ENCODE results near the gene HAPLN2. TPM values are rescaled to one million over a fixed set of nuclear protein-coding genes. Genes with fewer than 3 reads are reported as not detected.

HAPLN2 gene
- total RNA-seq, 1 donor from 2014 or later: 1.4 TPM

DNA sequence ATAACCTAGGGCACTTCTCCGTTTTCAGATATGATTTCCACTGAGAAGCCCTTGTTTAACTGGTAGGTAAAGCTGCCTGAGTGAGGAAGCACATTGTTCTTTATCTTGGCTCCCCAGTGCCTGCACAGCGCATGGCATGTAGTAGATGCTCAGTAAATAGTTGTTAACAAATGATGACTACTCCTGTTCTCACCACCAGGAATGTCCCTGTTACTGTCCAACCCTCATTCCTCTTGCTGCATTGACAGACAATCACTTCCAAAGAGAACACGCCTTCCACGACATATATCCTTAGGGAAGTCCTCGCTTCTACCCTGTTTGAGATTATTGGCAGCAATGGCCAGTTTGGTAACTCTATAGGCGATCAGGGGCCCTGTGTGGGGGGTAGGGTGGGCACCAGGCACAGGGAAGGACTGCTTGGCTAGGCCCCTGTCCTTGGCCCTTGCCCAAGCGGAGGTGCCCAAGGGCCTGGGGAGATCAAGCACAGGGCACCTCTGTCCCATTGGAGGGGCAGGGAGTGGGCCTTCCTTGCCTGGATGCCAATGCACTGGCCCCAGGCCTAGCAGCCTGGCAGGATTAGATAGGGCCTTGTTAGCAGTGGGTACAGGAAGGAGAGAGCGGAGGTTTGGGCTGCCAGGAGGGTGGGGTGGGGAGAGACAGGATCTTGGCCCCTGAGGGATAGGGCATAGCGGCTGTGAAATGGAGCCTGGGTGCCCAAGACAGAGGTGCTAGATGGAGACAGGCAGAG, 47.8 kb downstream of the HAPLN2 start:
- ATAC-seq (peak; percentile 0), DNase-seq (ENCODE audit: missing footprints) (peak; percentile 1)
- intact Hi-C loops (cut with DNase I): loop anchor here (10.0 kb wide), 1 partner anchor 542 kb away; no protein-coding TSS in a partner anchor

DNA sequence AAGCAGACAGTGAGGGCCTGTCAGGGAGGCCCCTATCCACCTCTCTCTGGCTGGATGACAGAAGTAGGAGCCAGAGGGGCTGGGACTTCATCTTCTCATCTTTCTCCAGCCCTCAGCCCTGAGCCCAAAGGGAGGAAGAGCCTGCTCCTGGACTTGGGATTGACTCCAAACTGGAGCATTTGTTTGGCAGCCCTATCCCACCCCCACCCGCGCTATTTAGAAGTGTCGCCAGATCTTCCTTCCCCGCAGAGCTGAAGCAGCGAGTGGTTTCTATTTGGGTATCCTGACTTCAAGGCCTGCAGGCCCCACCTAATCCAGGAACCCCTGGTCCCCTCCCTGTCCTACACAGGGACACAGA, 48.4 kb downstream of the HAPLN2 start:
- ATAC-seq: peak; percentile 59
- DNase-seq (ENCODE audit: missing footprints): peak; percentile 67
- intact Hi-C loops (cut with DNase I): loop anchor here (10.0 kb wide), 1 partner anchor 543 kb away; no protein-coding TSS in a partner anchor

DNA sequence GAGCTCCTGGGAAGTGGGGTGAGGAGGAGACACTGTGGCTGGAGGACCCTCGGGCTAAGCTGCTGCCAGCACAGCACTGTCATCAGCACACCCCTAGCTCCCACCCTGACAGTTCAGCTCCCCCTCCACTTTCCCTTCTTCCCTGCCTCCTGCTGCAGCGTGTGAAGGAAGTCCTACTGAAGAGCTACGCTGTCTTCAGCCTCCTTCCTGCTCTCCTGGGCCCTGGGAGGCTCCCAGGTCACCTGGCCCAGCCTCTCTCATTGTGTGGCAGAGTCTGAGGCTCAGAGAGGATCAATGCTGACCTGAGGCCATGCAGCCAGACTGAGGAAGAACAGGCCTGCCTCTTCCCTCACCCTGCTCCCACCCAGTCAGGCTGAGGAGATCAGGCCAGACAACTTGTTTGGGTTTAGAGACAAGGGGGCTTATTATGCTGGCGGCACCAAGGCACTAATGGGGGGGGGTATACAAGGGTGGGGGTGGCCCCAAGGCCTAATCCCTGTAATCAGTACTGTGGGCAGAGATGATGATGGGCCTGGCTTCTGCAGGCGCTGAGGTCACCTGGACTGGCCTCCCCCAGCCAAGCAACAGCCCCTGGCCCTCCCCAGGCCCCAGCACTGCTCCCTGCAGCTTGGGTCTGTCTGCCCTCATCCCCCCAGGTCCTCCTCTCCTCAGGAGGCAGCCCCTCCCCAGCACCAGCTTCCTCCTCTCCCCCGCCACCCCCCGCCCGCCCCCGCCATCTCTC, 48.9 kb downstream of the HAPLN2 start:
- intact Hi-C loops (cut with DNase I): loop anchor here (10.0 kb wide), 1 partner anchor 543 kb away; no protein-coding TSS in a partner anchor
- ATAC-seq (no peak), DNase-seq (ENCODE audit: missing footprints) (peak; percentile 23)

DNA sequence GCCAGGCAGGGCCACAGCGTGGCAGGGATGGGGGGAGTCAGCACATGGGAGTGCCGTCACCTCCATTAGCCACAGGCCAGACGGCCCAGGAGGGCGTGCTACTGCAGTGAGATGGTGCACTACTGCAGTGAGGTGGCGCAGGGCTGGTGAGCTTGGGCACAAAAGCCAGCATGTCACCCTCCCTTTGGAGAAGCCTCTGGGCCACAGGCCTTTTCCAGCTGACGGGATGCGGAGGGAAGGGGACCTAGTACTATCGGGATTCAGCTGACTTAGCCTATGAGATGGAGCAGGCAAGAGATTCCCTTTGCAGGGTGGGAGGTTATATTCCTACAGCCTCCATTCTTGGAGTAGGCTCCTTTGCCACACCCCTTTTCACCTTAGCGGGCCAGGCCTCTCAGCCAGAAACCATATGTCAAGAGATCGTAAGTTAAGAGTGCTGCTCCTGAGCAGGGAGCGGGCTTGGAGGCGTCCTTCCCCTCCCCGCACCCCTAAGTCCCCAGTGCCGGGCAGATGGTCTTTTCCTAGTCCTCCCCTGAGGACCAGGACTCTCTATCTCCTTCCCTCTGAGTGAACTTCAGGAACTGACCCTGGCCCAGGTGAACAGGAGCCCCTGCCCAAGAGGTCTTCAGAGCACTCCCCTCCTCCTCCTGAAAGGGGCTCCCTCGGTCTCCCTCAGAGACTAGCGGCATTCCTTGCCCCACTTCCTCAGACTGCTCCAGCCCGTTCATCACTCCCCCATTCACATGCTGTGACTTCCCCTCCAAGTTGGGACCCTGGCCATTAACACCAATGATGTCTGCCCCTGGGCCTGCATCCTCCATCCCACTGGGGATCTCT, 49.8 kb downstream of the HAPLN2 start:
- intact Hi-C loops (cut with DNase I): loop anchor here (10.0 kb wide), 1 partner anchor 544 kb away; no protein-coding TSS in a partner anchor
- DNase-seq (ENCODE audit: missing footprints) (peak; percentile 37), ATAC-seq (no peak)

DNA sequence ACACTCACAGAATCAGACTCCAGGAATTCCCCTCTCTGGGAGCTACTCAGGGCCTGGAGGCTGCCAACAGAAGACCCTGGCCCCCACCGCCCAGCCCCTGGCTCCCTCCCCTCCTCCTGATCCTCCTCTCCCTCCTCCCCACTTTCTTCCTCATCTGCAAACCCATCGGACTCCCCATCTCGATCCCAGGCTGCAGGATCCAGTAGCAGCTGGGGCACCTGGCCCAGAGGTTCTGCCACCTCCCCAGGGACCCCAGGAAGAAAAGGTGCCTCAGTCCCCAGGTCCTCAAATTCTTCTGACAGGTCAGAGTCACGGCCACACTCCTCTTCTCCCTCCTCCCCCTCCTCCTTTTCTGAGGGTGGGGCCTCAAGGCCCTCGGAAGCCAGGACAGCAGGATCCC, 50.6 kb downstream of the HAPLN2 start:
- intact Hi-C loops (cut with DNase I): loop anchor here (10.0 kb wide), 1 partner anchor 545 kb away; no protein-coding TSS in a partner anchor
- ATAC-seq (no peak), DNase-seq (ENCODE audit: missing footprints) (no peak)

DNA sequence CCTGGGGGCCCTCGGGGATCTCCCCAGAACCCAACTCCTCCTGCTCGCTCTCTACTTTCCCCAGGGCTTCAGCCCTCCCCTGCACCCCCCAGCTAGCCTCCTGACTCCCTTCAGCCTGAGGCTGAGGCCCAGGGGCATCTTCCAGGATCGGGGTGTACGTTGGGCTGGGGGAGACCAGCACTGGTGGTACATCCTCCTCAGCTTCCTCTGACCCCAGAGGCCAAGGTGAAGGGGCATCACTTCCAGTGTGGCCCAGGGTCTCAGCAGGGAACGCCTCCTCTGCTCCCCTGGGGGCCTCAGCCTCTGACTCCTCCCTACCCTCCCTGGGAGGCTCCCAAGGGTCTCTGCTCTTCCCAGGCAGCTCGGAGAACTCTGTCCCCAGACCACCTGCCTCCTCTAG, 51.1 kb downstream of the HAPLN2 start:
- ATAC-seq (no peak), DNase-seq (ENCODE audit: missing footprints) (peak; percentile 2)
- intact Hi-C loops (cut with DNase I): no loop called here

DNA sequence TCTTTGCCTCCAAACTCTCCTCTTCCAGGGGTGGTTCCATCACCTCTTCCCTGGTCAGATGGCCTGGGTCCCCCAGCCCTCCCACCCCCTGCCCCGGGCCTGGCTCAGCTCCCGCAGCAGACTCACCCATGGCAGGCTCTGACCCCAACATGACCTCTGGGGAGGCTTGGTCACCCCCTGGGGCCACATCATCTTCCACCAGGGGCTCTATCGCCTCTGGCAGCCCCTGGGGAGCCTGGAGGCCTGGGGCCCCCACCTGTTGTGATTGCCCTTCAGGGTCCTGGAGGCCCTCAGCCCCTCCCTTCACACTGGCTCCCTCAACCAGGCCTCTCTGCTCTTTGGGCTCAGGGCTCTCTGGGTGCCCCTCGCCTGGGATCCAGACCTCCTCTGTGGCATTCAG, 51.6 kb downstream of the HAPLN2 start:
- DNase-seq (ENCODE audit: missing footprints) (peak; percentile 49), ATAC-seq (no peak)
- intact Hi-C loops (cut with DNase I): no loop called here

DNA sequence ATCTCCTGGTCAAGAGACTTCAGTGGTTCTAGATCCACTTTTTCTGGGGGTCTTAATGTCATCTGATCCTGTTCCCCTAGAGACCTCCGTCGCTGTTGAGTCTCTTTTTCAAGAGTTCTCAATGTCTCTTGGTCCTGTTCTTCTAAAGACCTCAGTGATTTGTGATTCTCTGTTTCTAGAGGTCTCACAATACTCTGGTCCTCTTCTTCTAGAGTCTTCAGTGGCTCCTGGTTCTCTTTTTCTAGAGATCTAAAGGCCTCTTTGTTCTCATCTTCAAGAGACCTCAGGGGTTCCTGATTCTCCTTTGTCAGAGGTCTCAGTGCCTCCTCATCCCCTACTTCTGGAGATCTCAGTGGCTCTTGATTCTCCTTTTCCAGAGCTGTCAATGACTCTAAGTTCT, 52.6 kb downstream of the HAPLN2 start:
- ATAC-seq: no peak
- no peak for DNase-seq (ENCODE audit: missing footprints)
- intact Hi-C loops (cut with DNase I): no loop called here

DNA sequence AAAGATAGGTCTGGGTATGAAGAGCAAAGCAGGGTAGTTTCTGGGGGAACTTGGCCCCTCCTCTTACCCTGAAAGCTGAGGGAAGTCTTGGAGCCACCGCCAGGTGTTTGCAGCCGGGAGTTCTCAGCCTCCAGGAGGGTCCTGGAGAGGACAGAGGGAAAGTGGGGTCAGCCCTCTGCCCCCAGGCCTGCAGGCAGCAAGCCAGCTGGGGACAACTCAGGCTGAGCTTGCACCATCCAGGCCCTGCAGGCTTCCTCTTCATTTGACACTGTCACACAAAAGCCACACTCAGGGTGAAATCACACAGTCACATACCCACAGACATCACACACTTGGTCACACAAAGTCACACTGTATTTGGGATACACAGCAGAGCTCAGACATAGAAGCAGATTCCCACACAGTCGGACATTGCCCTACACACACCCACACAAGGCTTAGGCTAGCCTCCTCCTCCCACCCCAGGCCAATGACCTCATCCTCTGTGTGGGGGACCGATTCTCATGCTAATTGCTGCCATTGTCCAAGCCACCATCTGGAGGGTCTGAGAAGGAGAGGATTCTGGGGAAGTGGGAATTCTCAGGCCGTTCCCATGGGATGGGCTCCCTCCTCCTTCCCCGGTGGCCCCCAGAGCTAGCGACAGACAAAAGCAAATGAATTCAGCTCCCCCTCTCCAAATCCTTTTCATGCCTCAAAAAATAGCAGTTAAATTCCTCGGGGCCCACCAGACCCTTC, 54.3 kb downstream of the HAPLN2 start:
- DNase-seq (ENCODE audit: missing footprints) (peak; percentile 58), ATAC-seq (no peak)
- intact Hi-C loops (cut with DNase I): no loop called here

Other genes with a start within 250 kb of the HAPLN2 start
- gene MEF2D, start 118.6 kb upstream of the HAPLN2 start, total RNA-seq: 99.7 TPM
- 1.2 TPM for gene IQGAP3, start 46.9 kb upstream of the HAPLN2 start, total RNA-seq
- not detected for gene TTC24, start 39.7 kb upstream of the HAPLN2 start, total RNA-seq
- gene NAXE, start 27.6 kb upstream of the HAPLN2 start, total RNA-seq: 116 TPM
- 14.6 TPM for gene GPATCH4, start 17.9 kb upstream of the HAPLN2 start, total RNA-seq
- gene BCAN, start 22.7 kb downstream of the HAPLN2 start, total RNA-seq: 0.35 TPM
- gene NES, start 58.0 kb downstream of the HAPLN2 start, total RNA-seq: 131 TPM
- not detected for gene CRABP2, start 86.2 kb downstream of the HAPLN2 start, total RNA-seq
- 16.6 TPM for gene METTL25B, start 109.1 kb downstream of the HAPLN2 start, total RNA-seq
- gene ISG20L2, start 109.4 kb downstream of the HAPLN2 start, total RNA-seq: 13.1 TPM
- 103 TPM for gene MRPL24, start 121.7 kb downstream of the HAPLN2 start, total RNA-seq
- gene HDGF, start 132.3 kb downstream of the HAPLN2 start, total RNA-seq: 183 TPM
- 42.9 TPM for gene PRCC, start 148.1 kb downstream of the HAPLN2 start, total RNA-seq
- 2.2 TPM for gene SH2D2A, start 197.4 kb downstream of the HAPLN2 start, total RNA-seq
- 0.46 TPM for gene INSRR, start 239.7 kb downstream of the HAPLN2 start, total RNA-seq
- gene NTRK1, start 241.4 kb downstream of the HAPLN2 start, total RNA-seq: 2.4 TPM